ENCODE results near the gene CD99.
"Not testable (repeated sequence)": the region's sequence is repeated elsewhere in the genome, so short reads cannot be mapped to it uniquely, and the experiment has no call there.

CD99 gene

GRCh38 chrX:2780472-2781225, 89.6 kb downstream of the CD99 start:
- DNase-seq, result not testable (repeated sequence)

- no peak for DNase-seq
Measured at GRCh38 chrX:2781226-2781571, 90.1 kb downstream of the CD99 start.

- DNase-seq, result no peak
Measured at GRCh38 chrX:2781698-2782097, 90.6 kb downstream of the CD99 start.

- no peak for DNase-seq
Measured at GRCh38 chrX:2782171-2782570, 91.1 kb downstream of the CD99 start.

GRCh38 chrX:2782778-2783177, 91.7 kb downstream of the CD99 start:
- DNase-seq, result no peak

GRCh38 chrX:2784026-2784425, 92.9 kb downstream of the CD99 start:
- no peak for DNase-seq

GRCh38 chrX:2785538-2785937, 94.4 kb downstream of the CD99 start:
- DNase-seq, result no peak

- no peak for DNase-seq
Measured at GRCh38 chrX:2788980-2789379, 97.9 kb downstream of the CD99 start.

GRCh38 chrX:2789569-2789968, 98.5 kb downstream of the CD99 start:
- no peak for DNase-seq

Measured in DMS153 (cell line).